Gastrocnemius medialis (tissue), 4 donors: ENCODE data around the gene TYSND1. TPM values are rescaled to one million over a fixed set of nuclear protein-coding genes. Genes with fewer than 3 reads are reported as not detected.

Experiments used
- ATAC-seq, 2 donors: fragments of 150-250 bp; one replicate each; pipeline ENCODE4 v1.9.1; 2016
- DNase-seq, 2 donors: peaks; one replicate each; pipeline ENCODE4 v3.0.0-alpha.2; 2019
- H3K27ac ChIP-seq, 4 donors: fragments of 200-600 bp; sonication (generic); 1 replicate in 1 of 4; 2 replicates in 3 of 4; pipeline ENCODE4 v1.5.1; 2016 to 2018; ENCODE audit warnings: mild to moderate bottlenecking in 2 of 4, moderate library complexity in 1 of 4
- H3K27me3 ChIP-seq, 3 donors: fragments of 200-600 bp; sonication (generic) in 2 of 3; 1 replicate in 1 of 3; 2 replicates in 2 of 3; pipeline versions ENCODE4 v1.5.1 to v1.6.0; 2016 to 2019; ENCODE audit warnings: mild to moderate bottlenecking in 1 of 3, moderate library complexity in 1 of 3
- H3K36me3 ChIP-seq, 2 donors: fragments of 200-600 bp; sonication (generic) in 1 of 2; one replicate each; pipeline ENCODE4 v1.5.1; 2017 to 2018
- H3K4me1 ChIP-seq, 2 donors: fragments of 200-600 bp; sonication (generic) in 1 of 2; one replicate each; pipeline ENCODE4 v1.5.1; 2016 to 2017; ENCODE audit warnings: mild to moderate bottlenecking in 2 of 2
- H3K4me3 ChIP-seq, 4 donors: fragments of 200-600 bp; sonication (generic) in 3 of 4; 1 replicate in 1 of 4; 2 replicates in 3 of 4; pipeline ENCODE4 v1.5.1; 2016 to 2019; ENCODE audit warnings: mild to moderate bottlenecking in 2 of 4
- H3K9me3 ChIP-seq, 3 donors: fragments of 200-600 bp; sonication (generic) in 2 of 3; 1 replicate in 1 of 3; 2 replicates in 2 of 3; pipeline ENCODE4 v1.5.1; 2016 to 2019
- CTCF ChIP-seq, 5 experiments: fragments of 450-650 bp in 3 of 5; fragments of 200-600 bp in 2 of 5; sonication (generic) in 2 of 5; IDR thresholded peaks in 4 of 5; conservative IDR thresholded peaks in 1 of 5; 1 replicate in 4 of 5; 2 replicates in 1 of 5; pipeline ENCODE4 v1.5.1; 2016 to 2019; ENCODE audit warnings: antibody characterized with exemption in 5 of 5, mild to moderate bottlenecking in 3 of 5, moderate library complexity in 3 of 5
- POLR2A ChIP-seq, 2 donors: fragments of 450-650 bp; IDR thresholded peaks; one replicate each; pipeline ENCODE4 v1.6.1; 2017; ENCODE audit warnings: antibody characterized with exemption in 2 of 2, mild to moderate bottlenecking in 2 of 2, moderate library complexity in 2 of 2
- in situ Hi-C, 4 donors: fragments of 200-750 bp; cut with MboI; loops; one replicate each; pipeline versions ENCODE4 v1.15.0 to v1.8.0; 2017; ENCODE audit warnings: low sequenced_read_pairs in 4 of 4
- intact Hi-C: fragments of 100-400 bp; cut with DNase I; formaldehyde crosslinking; loops from one replicate; pipeline ENCODE4 v1.15.1; 2023; ENCODE audit warnings: low total_unique reads
- total RNA-seq, 4 donors: library from RNA; depleted of rRNA; stranded (reverse); fragments of >200 nt; gene quantifications; one replicate each; pipeline versions ENCODE4 v1.1.0 to v1.2.3, GENCODE V29; 2016

Gene TYSND1
- total RNA-seq, 4 donors from 2014 or later = 2.7 to 10.3 (median 4.7) TPM

GRCh38 chr10:70088308-70088698 is 58.2 kb downstream of the TYSND1 start:
- DNase-seq = no peak
- Histone ChIP-seq H3K9me3 (no peaks in the 10 kb centered on the region), H3K4me1 (no peaks in the 10 kb centered on the region), H3K27me3 (no peaks in the 10 kb centered on the region), H3K4me3 (no peak overlapping the region), H3K27ac (no peak overlapping the region), H3K36me3 (no peaks in the 10 kb centered on the region)
- intact Hi-C loops (no loop called here), in situ Hi-C loops (no loop called here)
- no peak for ATAC-seq
- TF ChIP-seq POLR2A (IDR thresholded peaks at IDR 0.05) (no peak), CTCF (IDR thresholded peaks at IDR 0.05 in 4 of 5, conservative IDR thresholded peaks at IDR 0.05 in 1 of 5) (no peak)

Other genes starting within 250 kb of the TYSND1 start
- 1 to 10 TPM in 3 of 4 donors, under 1 TPM in 1; 0.53 to 5.2 (median 4.3) TPM for gene MACROH2A2, start 93.9 kb downstream of the TYSND1 start, total RNA-seq
- 10 to 100 TPM in 2 of 4 donors, 1 to 10 TPM in 2; 6.8 to 11.0 (median 9.8) TPM for gene AIFM2, start 13.9 kb downstream of the TYSND1 start, total RNA-seq
- gene SAR1A, start 23.8 kb upstream of the TYSND1 start, total RNA-seq = 10 to 100 TPM; 53.9 to 64.4 (median 59.5) TPM
- gene PPA1, start 86.7 kb upstream of the TYSND1 start, total RNA-seq = 100 to 1,000 TPM in 1 of 4 donors, 10 to 100 TPM in 3; 73.9 to 146 (median 95.3) TPM
- under 1 TPM in 1 of 4 donors, not detected in 3; 0.03 TPM for gene NPFFR1, start 137.3 kb upstream of the TYSND1 start, total RNA-seq
- 100 to 1,000 TPM; 104 to 220 (median 128) TPM for gene LRRC20, start 235.9 kb upstream of the TYSND1 start, total RNA-seq